Measurements from ENCODE around the gene MKKS.

GRCh38 chr20:10360878-10361277 is 73.1 kb downstream of the MKKS start:
- TF ChIP-seq RREB1 (CRISPR knock-in tag; IDR thresholded peaks at IDR 0.05) = no peak
- TF ChIP-seq POLR2A (conservative IDR thresholded peaks at IDR 0.05) = no peak
- TF ChIP-seq HNRNPUL1 (IDR thresholded peaks at IDR 0.05; ENCODE audit: low read length) = no peak
- TF ChIP-seq MCM7 (IDR thresholded peaks at IDR 0.05) = no peak
- TF ChIP-seq ZBTB33 (CRISPR knock-in tag; IDR thresholded peaks at IDR 0.05) = no peak
- no peak for TF ChIP-seq TBP (optimal IDR thresholded peaks at IDR 0.05; ENCODE audit: low read depth, low read length)
